Spleen (tissue), 11 donors: ENCODE measurements around the gene LRRC75A. TPM values are rescaled to one million over a fixed set of nuclear protein-coding genes. Genes with fewer than 3 reads are reported as not detected.

ENCODE experiments used
- DNase-seq: peaks from one replicate; pipeline ENCODE4 v3.0.0-alpha.2; 2020
- H3K27ac ChIP-seq, 8 donors: fragments of 200-600 bp; sonication (generic) in 7 of 8; 1 replicate in 4 of 8; 2 replicates in 4 of 8; pipeline versions ENCODE4 v1.5.0 to v1.8.0; 2016 to 2021; ENCODE audit warnings: inconsistent platforms in 4 of 8, mild to moderate bottlenecking in 4 of 8, moderate library complexity in 1 of 8
- H3K27me3 ChIP-seq, 7 donors: fragments of 200-600 bp; sonication (generic) in 6 of 7; replicated peaks in 1 of 7; 1 replicate in 4 of 7; 2 replicates in 3 of 7; pipeline versions ENCODE4 v1.5.0 to v1.8.0; 2016 to 2021; ENCODE audit warnings: inconsistent platforms in 3 of 7, mild to moderate bottlenecking in 1 of 7
- H3K36me3 ChIP-seq, 6 donors: fragments of 200-600 bp; sonication (generic) in 5 of 6; 1 replicate in 4 of 6; 2 replicates in 2 of 6; pipeline versions ENCODE4 v1.5.0 to v1.8.0; 2016 to 2021; ENCODE audit warnings: inconsistent platforms in 2 of 6
- H3K4me1 ChIP-seq, 6 donors: fragments of 200-600 bp; sonication (generic) in 5 of 6; 1 replicate in 3 of 6; 2 replicates in 3 of 6; pipeline versions ENCODE4 v1.5.0 to v1.8.0; 2016 to 2021; ENCODE audit warnings: inconsistent platforms in 3 of 6
- H3K4me3 ChIP-seq, 8 donors: fragments of 200-600 bp; sonication (generic) in 7 of 8; 1 replicate in 4 of 8; 2 replicates in 4 of 8; pipeline versions ENCODE4 v1.5.0 to v1.8.0; 2016 to 2021; ENCODE audit warnings: inconsistent platforms in 4 of 8, mild to moderate bottlenecking in 4 of 8, moderate library complexity in 2 of 8
- H3K9me3 ChIP-seq, 8 donors: fragments of 200-600 bp; sonication (generic) in 7 of 8; 1 replicate in 4 of 8; 2 replicates in 4 of 8; pipeline versions ENCODE4 v1.5.0 to v1.8.0; 2016 to 2021; ENCODE audit warnings: inconsistent platforms in 4 of 8
- POLR2A ChIP-seq, 3 donors: fragments of 450-650 bp; IDR thresholded peaks; one replicate each; pipeline ENCODE4 v1.5.1; 2017; ENCODE audit warnings: antibody characterized with exemption in 3 of 3, mild to moderate bottlenecking in 1 of 3
- POLR2AphosphoS5 ChIP-seq, 3 donors: sonication (generic); formaldehyde crosslinking; IDR thresholded peaks; one replicate each; pipeline ENCODE4 v1.5.1; 2017; ENCODE audit warnings: antibody characterized with exemption in 3 of 3
- WGBS, 5 donors: extraction: QIAGEN DNeasy Blood & Tissue Kit in 3 of 5; methylation state at CpG; one replicate each; pipeline versions ENCODE4 v1.1.5 to v1.1.7; 2013 to 2018; 5-methylcytosine and 5-hydroxymethylcytosine counted together
- intact Hi-C: fragments of 100-400 bp; cut with DNase I; formaldehyde crosslinking; loops from one replicate; pipeline ENCODE4 v1.15.0; 2023; ENCODE audit warnings: low total_unique reads
- polyA plus RNA-seq, 3 donors: library from polyadenylated mRNA; stranded (reverse); fragments of 200-250 nt; gene quantifications; one replicate each; pipeline ENCODE4 v1.2.1, GENCODE V29; 2013
- total RNA-seq, 7 donors: library from RNA; depleted of rRNA in 3 of 7; stranded (reverse); fragments of >200 nt in 3 of 7; fragmentation: NEBNext Ultra II Directional in 4 of 7; extraction: Animal tissue kit (Norgen Biotek cat#: 25700) in 4 of 7; gene quantifications; one replicate each; pipeline versions ENCODE4 v1.1.0 to v1.2.1, GENCODE V29; 2016 to 2021
- TF ChIP-seq, protein P1 (sequence below), 11 experiments: fragments of 200-600 bp in 7 of 11; fragments of 450-650 bp in 4 of 11; sonication (generic) in 4 of 11; IDR thresholded peaks in 8 of 11; conservative IDR thresholded peaks in 3 of 11; 1 replicate in 7 of 11; 2 replicates in 4 of 11; pipeline versions ENCODE4 v1.4.0 to v1.8.0; 2016 to 2021; ENCODE audit warnings: antibody characterized with exemption in 11 of 11, inconsistent platforms in 4 of 11, mild to moderate bottlenecking in 1 of 11
- donor health status: healthy with polysubstance abuse.
- donor health status: DM: no; HTN: no; CAD: no; lungs with moderate emphysema.
- donor health status: DM: no; HTN: no; CAD: no.
- donor health status: Bipolar disorder and iron deficiency.
- donor health status: healthy.
- donor health status: DM: no; HTN: no; CAD: no.
- donor health status: DM: yes; HTN: yes; CAD: no.

The LRRC75A gene
- total and polyA plus RNA-seq, 10 donors: 4.2 to 26.4 (median 19.3) TPM

DNA sequence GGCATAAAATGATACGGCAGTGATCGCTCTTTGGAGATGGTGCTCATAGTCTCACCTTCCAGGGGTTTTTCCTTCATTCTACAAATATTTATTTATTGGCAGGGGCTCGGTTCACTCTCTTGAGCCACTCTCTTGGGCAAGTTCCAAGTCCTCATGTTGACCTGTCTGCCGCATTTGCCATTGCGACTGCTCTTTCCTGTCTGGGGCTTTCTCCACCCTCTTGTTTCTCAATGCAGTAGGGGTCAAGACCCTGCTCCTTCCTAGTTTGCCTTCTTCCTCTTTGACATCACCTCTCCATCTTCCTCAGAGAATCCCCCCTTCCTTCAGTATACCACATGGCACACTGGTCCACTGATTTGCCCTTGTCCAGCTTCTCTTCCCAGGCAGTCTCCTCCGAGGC, 21.9 kb upstream of the LRRC75A start:
- no peak for DNase-seq
- no peaks in the 10 kb centered on the region for H3K36me3 ChIP-seq
- no peak for TF ChIP-seq POLR2A (IDR thresholded peaks at IDR 0.05)
- peak in 1 of 3 donors; percentile 55 for TF ChIP-seq POLR2AphosphoS5 (IDR thresholded peaks at IDR 0.05)
- peak overlapping the region in 1 of 8 donors; percentile 8 for H3K27ac ChIP-seq
- 61 to 82% (median 68%) methylated on average over 6 of the region's 6 CpGs for WGBS, 5 donors
- H3K4me1 ChIP-seq: peaks cover 0 to 50% (median 13%) of the 10 kb centered on the region in 6 donors
- intact Hi-C loops: no loop called here
- no peak overlapping the region for H3K4me3 ChIP-seq
- H3K9me3 ChIP-seq: no peaks in the 10 kb centered on the region
- H3K27me3 ChIP-seq: peaks cover 0 to 13% (median 0%) of the 10 kb centered on the region in 7 donors

DNA sequence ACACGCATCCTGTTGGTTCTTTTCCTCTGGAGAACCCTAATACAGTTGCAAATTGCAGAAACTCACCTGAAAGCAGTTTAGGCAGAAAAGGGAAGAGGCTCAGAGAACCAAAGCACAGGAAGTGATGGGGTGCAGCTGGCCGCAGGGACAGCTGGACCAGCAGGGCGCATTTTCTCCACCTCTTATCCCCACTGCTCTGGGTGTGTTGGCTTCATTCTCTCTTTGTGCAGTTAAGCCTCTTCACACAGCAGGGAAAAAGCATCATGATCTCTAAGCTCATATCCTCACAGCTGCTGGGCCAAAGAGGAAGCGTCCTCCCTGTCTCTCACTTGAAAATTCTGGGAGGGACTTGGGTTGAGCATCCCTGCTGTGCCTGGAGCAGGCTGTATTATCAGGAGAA, 20.0 kb upstream of the LRRC75A start:
- TF ChIP-seq, protein P1, sequence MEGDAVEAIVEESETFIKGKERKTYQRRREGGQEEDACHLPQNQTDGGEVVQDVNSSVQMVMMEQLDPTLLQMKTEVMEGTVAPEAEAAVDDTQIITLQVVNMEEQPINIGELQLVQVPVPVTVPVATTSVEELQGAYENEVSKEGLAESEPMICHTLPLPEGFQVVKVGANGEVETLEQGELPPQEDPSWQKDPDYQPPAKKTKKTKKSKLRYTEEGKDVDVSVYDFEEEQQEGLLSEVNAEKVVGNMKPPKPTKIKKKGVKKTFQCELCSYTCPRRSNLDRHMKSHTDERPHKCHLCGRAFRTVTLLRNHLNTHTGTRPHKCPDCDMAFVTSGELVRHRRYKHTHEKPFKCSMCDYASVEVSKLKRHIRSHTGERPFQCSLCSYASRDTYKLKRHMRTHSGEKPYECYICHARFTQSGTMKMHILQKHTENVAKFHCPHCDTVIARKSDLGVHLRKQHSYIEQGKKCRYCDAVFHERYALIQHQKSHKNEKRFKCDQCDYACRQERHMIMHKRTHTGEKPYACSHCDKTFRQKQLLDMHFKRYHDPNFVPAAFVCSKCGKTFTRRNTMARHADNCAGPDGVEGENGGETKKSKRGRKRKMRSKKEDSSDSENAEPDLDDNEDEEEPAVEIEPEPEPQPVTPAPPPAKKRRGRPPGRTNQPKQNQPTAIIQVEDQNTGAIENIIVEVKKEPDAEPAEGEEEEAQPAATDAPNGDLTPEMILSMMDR (IDR thresholded peaks at IDR 0.05 in 8 of 11, conservative IDR thresholded peaks at IDR 0.05 in 3 of 11): no peak
- TF ChIP-seq POLR2AphosphoS5 (IDR thresholded peaks at IDR 0.05) (no peak), POLR2A (IDR thresholded peaks at IDR 0.05) (no peak)
- Histone ChIP-seq H3K36me3 (no peaks in the 10 kb centered on the region), H3K4me1 (peaks cover 0 to 50% (median 13%) of the 10 kb centered on the region in 6 donors), H3K4me3 (no peak overlapping the region), H3K27ac (peak overlapping the region in 3 of 8 donors; percentile 18 to 66 (median 46)), H3K27me3 (peaks cover 0 to 10% (median 0%) of the 10 kb centered on the region in 7 donors), H3K9me3 (no peaks in the 10 kb centered on the region)
- WGBS, 5 donors: 19 to 32% (median 25%) methylated on average over 4 of the region's 4 CpGs
- peak; percentile 70 for DNase-seq
- intact Hi-C loops: no loop called here

GRCh38 chr17:16511593-16511992, 19.6 kb upstream of the LRRC75A start:
- H3K27ac ChIP-seq: peak overlapping the region in 1 of 8 donors; percentile 18
- TF ChIP-seq POLR2AphosphoS5 (IDR thresholded peaks at IDR 0.05): no peak
- no peak for TF ChIP-seq POLR2A (IDR thresholded peaks at IDR 0.05)
- TF ChIP-seq, protein P1 (IDR thresholded peaks at IDR 0.05 in 8 of 11, conservative IDR thresholded peaks at IDR 0.05 in 3 of 11): no peak
- H3K4me3 ChIP-seq: no peak overlapping the region
- intact Hi-C loops: no loop called here
- no peaks in the 10 kb centered on the region for H3K9me3 ChIP-seq
- 45 to 84% (median 69%) methylated on average over 1 of the region's 1 CpG for WGBS, 5 donors
- H3K4me1 ChIP-seq: peaks cover 0 to 47% (median 11%) of the 10 kb centered on the region in 6 donors
- H3K27me3 ChIP-seq: peaks cover 0 to 8% (median 0%) of the 10 kb centered on the region in 7 donors
- DNase-seq: no peak
- H3K36me3 ChIP-seq: no peaks in the 10 kb centered on the region

DNA sequence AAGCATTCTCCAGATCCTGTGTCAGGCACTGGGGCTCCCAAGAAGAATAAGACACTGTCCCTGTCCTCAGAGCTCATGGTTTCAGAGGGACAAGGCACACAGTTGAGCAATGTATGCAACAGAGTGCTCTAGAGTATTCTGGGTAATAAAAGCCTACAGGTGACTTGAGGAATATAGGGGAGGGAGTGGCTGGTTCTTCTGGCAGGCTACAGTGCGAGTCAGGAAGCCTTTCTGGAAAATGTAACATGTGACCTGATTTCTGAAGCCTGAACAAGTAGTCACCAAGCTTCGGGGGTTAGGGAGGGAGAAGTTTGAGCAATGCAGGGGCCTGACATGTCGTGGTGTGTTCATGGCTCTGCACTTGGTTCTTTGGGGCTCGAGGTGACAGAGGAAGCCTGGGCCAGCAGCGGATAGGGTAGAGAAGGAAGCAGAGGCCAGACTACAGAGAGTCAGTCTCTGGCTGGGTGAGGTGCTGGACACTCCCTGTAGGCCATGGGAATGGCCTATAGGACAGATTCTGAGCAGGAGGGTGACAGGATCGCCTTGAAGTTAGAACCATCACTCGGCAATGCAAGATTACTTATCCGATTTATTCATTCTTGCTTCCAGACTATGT, 16.0 kb upstream of the LRRC75A start:
- no peak overlapping the region for H3K27ac ChIP-seq
- H3K9me3 ChIP-seq: no peaks in the 10 kb centered on the region
- WGBS, 5 donors: 66 to 83% (median 75%) methylated on average over 8 of the region's 8 CpGs
- H3K36me3 ChIP-seq: no peaks in the 10 kb centered on the region
- no peak for TF ChIP-seq POLR2A (IDR thresholded peaks at IDR 0.05)
- TF ChIP-seq POLR2AphosphoS5 (IDR thresholded peaks at IDR 0.05): no peak
- TF ChIP-seq, protein P1 (IDR thresholded peaks at IDR 0.05 in 8 of 11, conservative IDR thresholded peaks at IDR 0.05 in 3 of 11): no peak
- H3K4me3 ChIP-seq: no peak overlapping the region
- intact Hi-C loops: no loop called here
- H3K27me3 ChIP-seq: no peaks in the 10 kb centered on the region
- H3K4me1 ChIP-seq: peaks cover 0 to 30% (median 10%) of the 10 kb centered on the region in 6 donors
- no peak for DNase-seq
